Suprapubic skin (tissue), 4 donors: ENCODE measurements around the gene WNT2B.

Experiments
- CTCF ChIP-seq, 2 donors: fragments of 200-600 bp in 1 of 2; fragments of 450-650 bp in 1 of 2; sonication (generic) in 1 of 2; IDR thresholded peaks; one replicate each; pipeline ENCODE4 v1.5.1; 2016 to 2019; ENCODE audit warnings: antibody characterized with exemption in 2 of 2, mild to moderate bottlenecking in 1 of 2, moderate library complexity in 1 of 2
- EP300 ChIP-seq: sonication (generic); formaldehyde crosslinking; IDR thresholded peaks from one replicate; pipeline ENCODE4 v1.6.1; 2017; ENCODE audit warnings: antibody characterized with exemption
- POLR2A ChIP-seq, 2 donors: fragments of 450-650 bp; IDR thresholded peaks; one replicate each; pipeline ENCODE4 v1.6.1; 2017; ENCODE audit warnings: antibody characterized with exemption in 2 of 2, mild to moderate bottlenecking in 2 of 2, moderate library complexity in 2 of 2
- POLR2AphosphoS5 ChIP-seq, 3 donors: sonication (generic); formaldehyde crosslinking; IDR thresholded peaks; one replicate each; pipeline ENCODE4 v1.6.1; 2017; ENCODE audit warnings: antibody characterized with exemption in 3 of 3

- TF ChIP-seq CTCF (IDR thresholded peaks at IDR 0.05) (no peak), POLR2A (IDR thresholded peaks at IDR 0.05) (no peak), EP300 (no peak), POLR2AphosphoS5 (IDR thresholded peaks at IDR 0.05) (no peak)
Observed at GRCh38 chr1:112507921-112508277, 866 bp upstream of the WNT2B start.
